ENCODE data around the gene IZUMO2.
A peak's percentile ranks its signal among the peaks of the same experiment; 100 is the strongest.
"Not testable (repeated sequence)": the region's sequence is repeated elsewhere in the genome, so short reads cannot be mapped to it uniquely, and the experiment has no call there.

The IZUMO2 gene

DNA sequence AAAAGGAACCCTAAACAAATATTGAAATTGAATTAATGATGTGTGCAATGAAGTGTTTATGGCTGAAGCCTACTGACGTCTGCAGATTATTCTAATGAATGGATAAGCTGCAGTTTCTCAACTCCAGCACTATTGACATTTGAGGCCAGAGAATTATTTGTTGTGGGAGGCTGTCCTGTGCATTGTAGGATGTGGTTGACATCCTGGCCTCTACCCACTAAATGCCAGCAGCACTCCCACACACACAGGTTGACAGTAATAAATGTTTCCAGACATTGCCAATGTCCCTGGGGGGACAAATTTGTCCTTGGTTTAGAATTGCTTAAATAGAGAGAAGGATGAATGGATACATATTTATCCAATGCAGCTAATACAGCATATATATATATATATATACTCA is 21.1 kb upstream of the IZUMO2 start:
- DNase-seq (ENCODE audit: low spot score), result no peak

- DNase-seq (ENCODE audit: low spot score), result no peak
These were observed 18.0 kb upstream of the IZUMO2 start for GRCh38 chr19:50181121-50181520.

- DNase-seq (ENCODE audit: low spot score), result no peak
These were observed 15.9 kb upstream of the IZUMO2 start for GRCh38 chr19:50178859-50179537.

DNA sequence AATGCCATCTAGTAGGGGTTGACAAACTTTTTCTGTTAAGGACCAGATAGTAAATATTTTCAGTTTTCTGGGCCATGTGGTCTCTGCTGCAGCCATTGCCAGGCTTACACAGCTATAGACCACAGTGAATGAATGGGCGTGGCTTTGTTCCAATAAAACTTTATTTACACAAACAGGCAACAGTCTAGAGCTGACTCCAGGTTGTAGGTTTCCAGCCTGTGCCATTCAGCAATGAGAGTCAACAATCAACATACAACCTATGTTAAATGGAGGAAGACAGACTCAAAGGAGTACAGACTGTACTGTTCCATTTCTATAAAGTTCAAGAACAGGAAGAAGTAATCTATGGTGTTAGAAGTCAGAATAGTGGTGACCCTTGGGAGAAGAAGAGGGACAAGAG is 15.2 kb upstream of the IZUMO2 start:
- DNase-seq (ENCODE audit: low spot score), result no peak

DNA sequence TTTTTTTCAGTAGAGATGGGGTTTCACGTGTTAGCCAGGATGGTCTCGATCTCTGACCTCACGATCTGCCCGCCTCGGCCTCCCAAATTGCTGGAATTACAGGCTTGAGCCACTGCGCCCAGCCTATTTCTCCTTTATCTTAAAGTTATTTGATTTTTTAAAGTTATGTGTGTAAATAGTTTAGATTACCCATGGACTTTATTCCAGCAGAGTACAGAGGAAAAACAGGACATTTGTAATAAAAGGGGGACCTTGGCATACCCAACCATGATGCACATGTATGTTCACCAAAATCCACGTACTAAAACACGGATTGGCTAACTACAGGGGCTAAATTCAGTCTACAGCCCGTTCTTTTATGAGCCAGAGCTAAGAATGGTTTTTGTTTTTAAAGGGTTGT is 13.7 kb upstream of the IZUMO2 start:
- no peak for DNase-seq (ENCODE audit: low spot score)

- no peak for DNase-seq (ENCODE audit: low spot score)
These were observed 12.8 kb upstream of the IZUMO2 start for GRCh38 chr19:50175924-50176323.

- DNase-seq (ENCODE audit: low spot score), result no peak
These were observed 11.2 kb upstream of the IZUMO2 start for GRCh38 chr19:50174100-50174793.

DNA sequence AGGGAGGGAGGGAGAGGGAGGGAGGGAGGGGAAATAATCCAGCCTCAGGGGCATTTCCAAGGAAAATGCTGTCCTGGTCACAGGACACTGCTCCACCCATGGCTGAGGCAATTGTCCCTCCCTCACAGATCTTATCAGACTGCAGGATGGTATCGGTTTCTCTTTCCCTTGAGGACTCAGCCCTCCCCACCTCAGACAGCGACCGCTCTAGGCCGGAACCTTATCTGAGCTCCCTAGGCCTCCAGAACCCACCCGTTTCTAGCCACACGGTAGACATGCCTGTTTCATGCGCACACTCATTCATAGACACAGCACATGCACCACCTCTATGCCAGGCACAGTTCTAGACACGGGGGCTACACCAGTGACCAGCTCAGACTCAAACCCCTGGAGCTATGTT is 10.0 kb upstream of the IZUMO2 start:
- DNase-seq (ENCODE audit: low spot score), result peak; percentile 40

- no peak for DNase-seq (ENCODE audit: low spot score)
These were observed 9.6 kb upstream of the IZUMO2 start for GRCh38 chr19:50172726-50173125.

GRCh38 chr19:50171752-50172151 is 8.7 kb upstream of the IZUMO2 start:
- DNase-seq (ENCODE audit: low spot score), result no peak

GRCh38 chr19:50167314-50167721 is 4.2 kb upstream of the IZUMO2 start:
- DNase-seq (ENCODE audit: low spot score), result no peak

DNA sequence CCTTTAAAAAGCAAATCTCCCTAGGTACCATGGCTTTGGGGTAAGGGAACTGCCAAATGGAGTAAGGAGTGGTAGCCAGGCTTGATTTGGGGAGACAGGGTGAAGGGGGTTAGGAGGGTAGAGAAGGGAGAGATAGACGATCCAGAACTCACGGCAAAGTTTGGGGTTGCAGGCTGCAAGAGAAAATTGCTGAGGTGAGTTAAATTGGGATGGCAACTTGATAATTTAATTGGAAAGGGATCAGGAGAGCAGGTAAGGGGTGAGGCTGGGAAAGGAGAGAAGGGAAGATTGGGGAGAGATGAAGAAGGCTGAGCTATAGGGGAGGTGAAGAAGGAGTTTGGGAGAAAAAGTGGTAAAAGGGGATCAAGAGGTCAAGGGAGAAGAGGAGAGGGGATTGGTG is 4.0 kb downstream of the IZUMO2 start:
- no peak for DNase-seq (ENCODE audit: low spot score)

GRCh38 chr19:50158577-50158976 is 4.5 kb downstream of the IZUMO2 start:
- DNase-seq (ENCODE audit: low spot score), result no peak

DNA sequence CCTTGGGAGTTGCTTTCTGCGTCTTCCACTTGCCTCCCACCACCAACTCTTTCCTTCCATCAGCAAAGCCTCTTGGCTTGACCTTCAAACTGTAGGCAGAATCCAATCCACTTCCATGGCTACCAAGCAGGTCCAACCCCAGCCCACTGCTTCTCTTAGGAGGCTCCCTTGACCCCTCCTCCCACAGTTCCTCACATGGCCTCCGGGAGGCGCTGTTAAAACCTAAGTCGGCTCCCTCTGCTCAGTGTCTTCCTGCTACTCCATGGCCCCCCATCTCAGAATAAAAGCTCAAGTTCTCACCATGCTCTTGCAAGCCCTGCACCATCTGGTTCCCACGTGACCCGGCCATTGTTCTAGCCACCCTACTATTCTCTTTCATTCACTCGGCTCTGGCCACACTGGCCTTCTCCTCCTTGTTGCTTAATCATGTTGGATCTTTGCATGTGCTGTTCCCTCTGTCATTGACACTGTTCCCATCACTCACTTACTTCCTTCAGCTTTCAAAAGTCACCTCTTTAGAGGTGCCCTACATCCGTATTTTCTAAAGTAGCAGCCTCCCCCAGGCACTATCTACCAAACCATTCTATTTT is 7.5 kb downstream of the IZUMO2 start:
- no peak for DNase-seq (ENCODE audit: low spot score)

- no peak for DNase-seq (ENCODE audit: low spot score)
These were observed 8.6 kb downstream of the IZUMO2 start for GRCh38 chr19:50154529-50154928.

DNA sequence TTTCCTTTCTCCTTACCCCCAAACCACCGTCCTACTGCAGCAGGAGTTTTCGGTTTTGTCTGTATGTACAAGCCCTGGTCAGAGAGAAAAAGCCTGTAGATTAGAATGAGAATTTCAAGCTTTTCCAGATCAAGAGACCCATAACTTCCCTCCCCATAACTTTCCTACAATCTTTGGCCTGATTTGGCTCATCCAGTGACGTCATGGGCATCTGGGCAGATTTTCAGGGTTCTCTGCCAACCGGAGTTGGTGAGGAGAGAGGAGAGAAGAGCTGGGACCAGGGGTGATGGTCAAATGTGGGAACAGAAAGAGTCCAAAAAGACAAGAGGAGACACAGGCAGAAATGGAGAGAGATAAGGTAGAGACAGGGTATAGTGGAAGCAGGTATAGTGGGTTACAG is 10.5 kb downstream of the IZUMO2 start:
- DNase-seq (ENCODE audit: low spot score), result no peak

DNA sequence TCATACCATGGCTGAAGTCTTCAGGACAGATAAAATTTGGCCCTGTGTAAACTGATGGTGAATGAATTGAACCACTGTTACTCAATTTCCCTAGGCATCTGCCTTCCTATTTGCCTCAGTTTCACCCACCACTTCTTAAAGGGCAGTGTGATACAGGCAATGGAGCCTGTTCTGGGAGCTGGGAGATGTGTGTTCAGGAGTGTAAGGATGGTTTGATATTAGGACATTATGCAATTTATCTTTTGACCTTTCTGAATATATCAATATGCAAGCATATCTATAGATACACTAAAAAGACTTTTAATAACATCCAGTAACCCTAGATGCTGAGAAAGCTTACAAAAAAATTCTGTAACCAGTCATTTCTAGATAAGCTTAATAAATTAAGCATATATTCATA is 14.6 kb downstream of the IZUMO2 start:
- DNase-seq (ENCODE audit: low spot score), result no peak

DNA sequence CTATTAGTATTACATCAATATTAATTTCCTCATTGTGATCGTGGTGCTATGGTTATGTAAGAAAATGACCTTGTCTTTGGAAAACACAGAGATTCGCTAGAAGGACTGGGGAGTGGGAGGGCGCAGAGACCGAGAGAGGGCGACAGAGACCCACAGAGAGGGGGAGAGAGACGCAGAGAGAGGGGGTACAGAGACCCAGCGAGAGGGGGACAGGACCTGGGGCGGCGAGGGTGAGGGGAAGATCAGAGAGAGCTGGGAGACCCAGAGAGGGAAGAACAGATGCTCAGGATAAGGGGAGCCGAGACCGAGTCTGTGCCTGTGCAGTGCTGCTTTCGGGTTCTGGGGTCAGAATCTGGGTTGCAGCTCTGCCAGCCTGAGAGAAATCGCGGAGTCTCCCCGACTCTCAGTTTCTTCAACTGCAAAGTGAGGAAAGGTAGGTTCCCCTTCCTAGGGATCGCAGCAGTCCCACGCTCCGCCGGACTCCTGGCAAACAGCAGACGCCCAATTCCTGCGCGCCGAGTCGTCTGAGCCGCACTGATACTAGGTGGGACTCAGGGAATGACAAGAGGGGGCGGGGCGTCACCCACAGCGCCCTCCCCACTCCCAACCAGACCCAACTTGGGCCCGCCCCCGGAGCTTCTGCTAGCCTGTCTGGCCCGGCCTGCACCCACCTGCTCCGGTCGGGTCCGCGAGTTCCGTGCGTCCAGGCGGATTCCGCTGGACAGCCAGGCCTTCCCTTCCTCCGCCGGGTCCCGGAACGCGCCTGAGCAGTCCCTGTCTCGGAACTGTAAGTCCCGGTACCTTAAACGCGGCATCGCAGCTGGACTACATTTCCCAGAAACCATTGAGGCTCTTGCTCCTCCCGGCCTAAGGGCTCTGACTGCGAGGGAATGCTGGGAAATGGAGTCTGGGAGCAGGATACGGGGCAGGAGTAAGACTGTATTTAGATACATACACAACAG is 15.3 kb downstream of the IZUMO2 start:
- DNase-seq (ENCODE audit: low spot score), result peak; percentile 71

DNA sequence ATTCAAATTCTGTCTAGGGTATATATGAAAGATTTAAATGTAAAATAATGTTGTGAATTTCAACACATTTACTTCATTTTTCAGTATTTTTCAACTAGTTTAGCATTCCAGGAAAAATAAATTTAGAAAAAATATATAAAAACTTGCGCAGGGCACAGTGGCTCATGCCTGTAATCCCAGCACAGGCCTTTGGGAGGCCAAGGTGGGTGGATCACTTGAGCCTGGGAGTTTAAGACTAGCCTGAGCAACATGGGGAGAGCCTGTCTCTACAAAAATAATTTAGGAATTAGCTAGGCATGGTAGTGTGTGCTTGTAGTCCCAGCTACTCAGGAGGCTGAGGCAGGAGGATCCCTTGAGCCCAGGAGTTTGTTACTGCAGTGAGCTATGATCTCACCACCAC is 21.2 kb downstream of the IZUMO2 start:
- DNase-seq (ENCODE audit: low spot score), result not testable (repeated sequence)

- not testable (repeated sequence) for DNase-seq (ENCODE audit: low spot score)
These were observed 22.8 kb downstream of the IZUMO2 start for GRCh38 chr19:50140118-50140845.

GRCh38 chr19:50136603-50137365 is 26.3 kb downstream of the IZUMO2 start:
- not testable (repeated sequence) for DNase-seq (ENCODE audit: low spot score)
